Measurements from ENCODE around the gene COL28A1. TPM values are rescaled to one million over a fixed set of nuclear protein-coding genes. Genes with fewer than 3 reads are reported as not detected.

COL28A1 gene
- total and polyA plus RNA-seq, 4 donors = 0.05 to 0.50 (median 0.18) TPM

- no peaks in the 10 kb centered on the region for H3K9me3 ChIP-seq (ENCODE audit: control insufficient read depth in 4 of 4, low read length in 3 of 4)
- H3K27me3 ChIP-seq (ENCODE audit: control insufficient read depth in 4 of 4, insufficient read depth in 4 of 4, low read length in 3 of 4) = no peaks in the 10 kb centered on the region
- H3K4me1 ChIP-seq (ENCODE audit: control insufficient read depth in 4 of 4, insufficient read depth in 4 of 4, low read length in 3 of 4) = peaks cover 0 to 15% (median 3%) of the 10 kb centered on the region in 4 donors
- TF ChIP-seq ATF3 (IDR thresholded peaks at IDR 0.05) (no peak), RAD21 (IDR thresholded peaks at IDR 0.05) (no peak), RXRA (IDR thresholded peaks at IDR 0.05) (no peak), FOXA1 (IDR thresholded peaks at IDR 0.05) (no peak), ZBTB33 (IDR thresholded peaks at IDR 0.05) (no peak), NR2F2 (IDR thresholded peaks at IDR 0.05) (no peak), TAF1 (conservative IDR thresholded peaks at IDR 0.05) (no peak), HNF4G (IDR thresholded peaks at IDR 0.05) (no peak), SP1 (IDR thresholded peaks at IDR 0.05) (no peak), REST (IDR thresholded peaks at IDR 0.05) (no peak), FOXA2 (IDR thresholded peaks at IDR 0.05) (no peak), MAX (IDR thresholded peaks at IDR 0.05) (no peak)
- 100% methylated on average over 1 of the region's 1 CpG for WGBS
- no peak overlapping the region for H3K4me3 ChIP-seq (ENCODE audit: low read depth in 1 of 3, low read length in 3 of 3)
- H3K36me3 ChIP-seq (ENCODE audit: control insufficient read depth in 4 of 4, insufficient read depth in 3 of 4, low read depth in 1 of 4, low read length in 3 of 4) = no peaks in the 10 kb centered on the region
- no peak for DNase-seq (ENCODE audit: low spot score)
- no peak overlapping the region for H3K27ac ChIP-seq (ENCODE audit: low read depth in 1 of 2, low read length in 2 of 2)
- no peak overlapping the region for H3K9ac ChIP-seq (ENCODE audit: low read depth in 1 of 2, low read length in 2 of 2)
Measured at GRCh38 chr7:7556852-7557251, 21.2 kb upstream of the COL28A1 start.

GRCh38 chr7:7554649-7555575 lies 19.2 kb upstream of the COL28A1 start:
- WGBS = 52% methylated on average over 8 of the region's 8 CpGs
- TF ChIP-seq YY1 (IDR thresholded peaks at IDR 0.05) (peak; percentile 17), HNF4A (conservative IDR thresholded peaks at IDR 0.05) (no peak)
- Histone ChIP-seq H3K4me1 (ENCODE audit: control insufficient read depth in 4 of 4, insufficient read depth in 4 of 4, low read length in 3 of 4) (peaks cover 3 to 25% (median 6%) of the 10 kb centered on the region in 4 donors), H3K27ac (ENCODE audit: low read depth in 1 of 2, low read length in 2 of 2) (no peak overlapping the region), H3K27me3 (ENCODE audit: control insufficient read depth in 4 of 4, insufficient read depth in 4 of 4, low read length in 3 of 4) (no peaks in the 10 kb centered on the region), H3K36me3 (ENCODE audit: control insufficient read depth in 4 of 4, insufficient read depth in 3 of 4, low read depth in 1 of 4, low read length in 3 of 4) (no peaks in the 10 kb centered on the region), H3K4me3 (ENCODE audit: low read depth in 1 of 3, low read length in 3 of 3) (no peak overlapping the region), H3K9me3 (ENCODE audit: control insufficient read depth in 4 of 4, low read length in 3 of 4) (no peaks in the 10 kb centered on the region), H3K9ac (ENCODE audit: low read depth in 1 of 2, low read length in 2 of 2) (no peak overlapping the region)
- DNase-seq (ENCODE audit: low spot score) = no peak

All from liver (tissue), 9 donors.